G401 (cell line): ENCODE measurements around the gene REPIN1. TPM values are rescaled to one million over a fixed set of nuclear protein-coding genes. Genes with fewer than 3 reads are reported as not detected.

Source experiments
- DNase-seq: peaks from one replicate; pipeline ENCODE4 v3.0.0-alpha.2; 2015; ENCODE audit warnings: low spot score
- in situ Hi-C: cut with HindIII; loops from 2 replicates; pipeline ENCODE4 v1.10.0; 2016; ENCODE audit warnings: low sequenced_read_pairs, mixed read lengths
- total RNA-seq: library from RNA; depleted of rRNA; stranded (reverse); fragments of >200 nt; shearing (Covaris generic); gene quantifications from 2 replicates; pipeline ENCODE4 v1.2.3, GENCODE V29; 2014

REPIN1 gene
- total RNA-seq, 1 experiment from 2014 or later, result 278 TPM

GRCh38 chr7:150401424-150401790, 32.8 kb downstream of the REPIN1 start:
- no peak for DNase-seq
- in situ Hi-C loops, result no loop called here

GRCh38 chr7:150401861-150402631, 33.4 kb downstream of the REPIN1 start:
- DNase-seq, result no peak
- in situ Hi-C loops, result no loop called here

GRCh38 chr7:150402671-150403321, 34.2 kb downstream of the REPIN1 start:
- DNase-seq, result no peak
- in situ Hi-C loops, result no loop called here

- in situ Hi-C loops, result no loop called here
- DNase-seq, result no peak
These were observed 35.0 kb downstream of the REPIN1 start for GRCh38 chr7:150403376-150404171.

GRCh38 chr7:150404172-150404804, 35.7 kb downstream of the REPIN1 start:
- DNase-seq, result no peak
- in situ Hi-C loops, result no loop called here

GRCh38 chr7:150404805-150405583, 36.4 kb downstream of the REPIN1 start:
- peak; percentile 86 for DNase-seq
- in situ Hi-C loops, result no loop called here

GRCh38 chr7:150405584-150406311, 37.1 kb downstream of the REPIN1 start:
- in situ Hi-C loops, result no loop called here

GRCh38 chr7:150406312-150406566, 37.6 kb downstream of the REPIN1 start:
- in situ Hi-C loops, result no loop called here
- DNase-seq, result peak; percentile 38

More at GRCh38 chr7:150405584-150406311, 37.1 kb downstream of the REPIN1 start:
- DNase-seq, result no peak

GRCh38 chr7:150406567-150407421, 38.2 kb downstream of the REPIN1 start:
- no peak for DNase-seq
- in situ Hi-C loops, result no loop called here

GRCh38 chr7:150407588-150408392, 39.2 kb downstream of the REPIN1 start:
- no peak for DNase-seq
- in situ Hi-C loops, result no loop called here

GRCh38 chr7:150408393-150409299, 40.0 kb downstream of the REPIN1 start:
- in situ Hi-C loops, result no loop called here
- DNase-seq, result no peak

GRCh38 chr7:150409300-150410030, 40.8 kb downstream of the REPIN1 start:
- in situ Hi-C loops, result no loop called here
- no peak for DNase-seq

- no peak for DNase-seq
- in situ Hi-C loops, result no loop called here
These were observed 41.5 kb downstream of the REPIN1 start for GRCh38 chr7:150410131-150410530.

- no peak for DNase-seq
- in situ Hi-C loops, result no loop called here
These were observed 42.2 kb downstream of the REPIN1 start for GRCh38 chr7:150410680-150411346.

- DNase-seq, result no peak
- in situ Hi-C loops, result no loop called here
These were observed 43.0 kb downstream of the REPIN1 start for GRCh38 chr7:150411606-150412005.
